ENCODE results near the gene YIPF6.

Gene YIPF6

GRCh38 chrX:68532831-68533533 lies 34.1 kb downstream of the YIPF6 start:
- no peak for TF ChIP-seq CTCF (IDR thresholded peaks at IDR 0.05)

- TF ChIP-seq CTCF (IDR thresholded peaks at IDR 0.05), result no peak
Measured at GRCh38 chrX:68533656-68534055, 34.8 kb downstream of the YIPF6 start.

GRCh38 chrX:68534691-68535090 lies 35.8 kb downstream of the YIPF6 start:
- TF ChIP-seq CTCF (IDR thresholded peaks at IDR 0.05), result no peak

- no peak for TF ChIP-seq CTCF (IDR thresholded peaks at IDR 0.05)
Measured at GRCh38 chrX:68536429-68536828, 37.6 kb downstream of the YIPF6 start.

- TF ChIP-seq CTCF (IDR thresholded peaks at IDR 0.05), result no peak
Measured at GRCh38 chrX:68536884-68537283, 38.0 kb downstream of the YIPF6 start.

- no peak for TF ChIP-seq CTCF (IDR thresholded peaks at IDR 0.05)
Measured at GRCh38 chrX:68550193-68550592, 51.3 kb downstream of the YIPF6 start.

GRCh38 chrX:68556036-68556435 lies 57.2 kb downstream of the YIPF6 start:
- no peak for TF ChIP-seq CTCF (IDR thresholded peaks at IDR 0.05)

GRCh38 chrX:68568136-68568535 lies 69.3 kb downstream of the YIPF6 start:
- TF ChIP-seq CTCF (IDR thresholded peaks at IDR 0.05), result no peak
